Astrocyte (in vitro differentiated cells and primary cell): ENCODE results near the gene GCC1. TPM values are rescaled to one million over a fixed set of nuclear protein-coding genes. Genes with fewer than 3 reads are reported as not detected.
"Not testable (repeated sequence)": the region's sequence is repeated elsewhere in the genome, so short reads cannot be mapped to it uniquely, and the experiment has no call there.

Experiments used
- DNase-seq: peaks from one replicate; pipeline ENCODE4 v3.0.0-alpha.2; 2010; ENCODE audit warnings: low read depth
- FAIRE-seq: peaks from 2 replicates; lab custom pipeline; 2011; peaks lifted over from hg19 to GRCh38; lab: Jason Lieb, UNC
- H2AFZ ChIP-seq: 2 replicates; pipeline ENCODE4 v1.6.0; 2012; ENCODE audit warnings: low read depth, low read length, inconsistent platforms
- H3K27ac ChIP-seq: 2 replicates; pipeline ENCODE4 v1.5.1; 2011; ENCODE audit warnings: low read depth, low read length, inconsistent platforms
- H3K27me3 ChIP-seq: 2 replicates; pipeline ENCODE4 v1.6.0; 2011; ENCODE audit warnings: low read length, inconsistent platforms; ENCODE audit not compliant: insufficient read depth
- H3K36me3 ChIP-seq: 2 replicates; pipeline ENCODE4 v1.5.1; 2011; ENCODE audit warnings: low read length, inconsistent platforms; ENCODE audit not compliant: insufficient read depth
- H3K4me1 ChIP-seq: 2 replicates; pipeline ENCODE4 v1.5.1; 2011; ENCODE audit warnings: low read length, inconsistent platforms; ENCODE audit not compliant: insufficient read depth
- H3K4me2 ChIP-seq: 2 replicates; pipeline ENCODE4 v1.6.0; 2012; ENCODE audit warnings: low read length, inconsistent platforms
- H3K4me3 ChIP-seq: 2 replicates; pipeline ENCODE4 v1.5.1; 2011; ENCODE audit warnings: low read depth, mild to moderate bottlenecking, low read length, inconsistent platforms; ENCODE audit not compliant: insufficient read depth
- H3K79me2 ChIP-seq: 2 replicates; pipeline ENCODE4 v1.6.0; 2012; ENCODE audit warnings: mild to moderate bottlenecking, low read length, inconsistent platforms; ENCODE audit not compliant: insufficient read depth
- H3K9ac ChIP-seq: 2 replicates; pipeline ENCODE4 v1.6.0; 2012; ENCODE audit warnings: mild to moderate bottlenecking, low read length, inconsistent platforms
- H3K9me3 ChIP-seq: 2 replicates; pipeline ENCODE4 v1.5.1; 2012; ENCODE audit warnings: low read depth, mild to moderate bottlenecking, low read length, inconsistent platforms; ENCODE audit not compliant: insufficient read depth
- H4K20me1 ChIP-seq: 2 replicates; pipeline ENCODE4 v1.6.0; 2012; ENCODE audit warnings: low read length, inconsistent platforms; ENCODE audit not compliant: insufficient read depth
- H3K27ac Mint-ChIP-seq: one replicate; pipeline ENCODE4 v1.8.0; 2021; ENCODE audit warnings: mild to moderate bottlenecking, mixed read lengths; ENCODE audit not compliant: unreplicated experiment
- H3K27me3 Mint-ChIP-seq: one replicate; pipeline ENCODE4 v1.8.0; 2021; ENCODE audit warnings: low read depth, mixed read lengths; ENCODE audit not compliant: unreplicated experiment
- H3K36me3 Mint-ChIP-seq: one replicate; pipeline ENCODE4 v1.8.0; 2021; ENCODE audit warnings: low read depth, mixed read lengths; ENCODE audit not compliant: unreplicated experiment
- H3K4me1 Mint-ChIP-seq: one replicate; pipeline ENCODE4 v1.8.0; 2021; ENCODE audit warnings: low read depth, mixed read lengths; ENCODE audit not compliant: unreplicated experiment
- H3K4me3 Mint-ChIP-seq: one replicate; pipeline ENCODE4 v1.8.0; 2021; ENCODE audit warnings: mild to moderate bottlenecking, moderate library complexity, mixed read lengths; ENCODE audit not compliant: unreplicated experiment
- H3K9me3 Mint-ChIP-seq: one replicate; pipeline ENCODE4 v1.8.0; 2021; ENCODE audit warnings: mild to moderate bottlenecking, mixed read lengths; ENCODE audit not compliant: unreplicated experiment
- EZH2 ChIP-seq: IDR thresholded peaks from 2 replicates; pipeline ENCODE4 v1.6.1; 2012; ENCODE audit warnings: mild to moderate bottlenecking, low read length, inconsistent platforms; ENCODE audit not compliant: insufficient read depth
- total RNA-seq: library from RNA; stranded (reverse); gene quantifications from 2 replicates; pipeline ENCODE4 v1.2.1, GENCODE V29; 2021
- TF ChIP-seq, protein P1 (sequence below): IDR thresholded peaks from 2 replicates; pipeline ENCODE4 v1.5.1; 2011; ENCODE audit warnings: low read depth, mild to moderate bottlenecking, inconsistent platforms, low read length, moderate library complexity; ENCODE audit not compliant: insufficient read depth

The GCC1 gene
- total RNA-seq, 1 donor from 2014 or later: 28.8 TPM

DNA sequence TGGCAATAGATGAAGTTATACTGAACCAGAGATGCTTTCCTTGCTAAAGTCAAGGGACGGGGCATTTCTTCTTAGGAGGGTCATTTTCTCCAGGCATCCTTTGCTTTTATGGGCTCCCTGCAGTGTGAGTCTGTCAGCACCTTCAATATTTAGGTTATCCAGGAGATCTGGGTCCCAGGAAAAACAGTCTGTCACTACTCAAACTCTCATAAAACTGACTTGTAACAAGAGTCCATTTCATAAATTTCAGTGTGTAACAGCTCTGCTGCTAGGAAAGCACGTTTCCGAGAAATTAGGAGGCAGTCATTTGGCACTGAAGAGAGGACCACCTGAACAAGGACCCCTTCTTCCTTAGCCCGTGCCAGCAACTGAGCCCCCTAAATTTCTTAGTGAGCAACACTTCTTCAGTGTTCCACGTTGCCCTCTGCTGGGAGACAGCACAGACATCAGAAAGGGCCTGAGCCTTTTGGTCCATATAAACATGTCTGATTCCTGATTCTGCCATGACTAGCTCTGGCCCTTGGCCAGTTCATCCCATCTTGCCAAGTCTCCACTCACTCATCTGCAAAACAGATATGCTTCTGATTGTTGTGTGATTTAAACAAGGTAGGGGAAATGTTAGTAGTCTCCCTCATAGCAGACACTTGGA, 7.2 kb downstream of the GCC1 start:
- no peak overlapping the region for H3K4me3 Mint-ChIP-seq
- Histone ChIP-seq H3K9ac (no peak overlapping the region), H4K20me1 (peaks cover 50% of the 10 kb centered on the region), H3K4me1 (peaks cover 23% of the 10 kb centered on the region), H2AFZ (no peak overlapping the region), H3K79me2 (peaks cover 35% of the 10 kb centered on the region), H3K27me3 (no peaks in the 10 kb centered on the region), H3K36me3 (peaks cover 17% of the 10 kb centered on the region), H3K4me3 (no peak overlapping the region), H3K4me2 (no peak overlapping the region), H3K27ac (no peak overlapping the region), H3K9me3 (no peaks in the 10 kb centered on the region)
- DNase-seq (no peak), FAIRE-seq (no peak)
- H3K27me3 Mint-ChIP-seq: no peaks in the 10 kb centered on the region
- H3K9me3 Mint-ChIP-seq: peaks cover 2% of the 10 kb centered on the region
- no peak for TF ChIP-seq EZH2
- no peak overlapping the region for H3K27ac Mint-ChIP-seq
- peaks cover 24% of the 10 kb centered on the region for H3K4me1 Mint-ChIP-seq
- peaks cover 31% of the 10 kb centered on the region for H3K36me3 Mint-ChIP-seq

DNA sequence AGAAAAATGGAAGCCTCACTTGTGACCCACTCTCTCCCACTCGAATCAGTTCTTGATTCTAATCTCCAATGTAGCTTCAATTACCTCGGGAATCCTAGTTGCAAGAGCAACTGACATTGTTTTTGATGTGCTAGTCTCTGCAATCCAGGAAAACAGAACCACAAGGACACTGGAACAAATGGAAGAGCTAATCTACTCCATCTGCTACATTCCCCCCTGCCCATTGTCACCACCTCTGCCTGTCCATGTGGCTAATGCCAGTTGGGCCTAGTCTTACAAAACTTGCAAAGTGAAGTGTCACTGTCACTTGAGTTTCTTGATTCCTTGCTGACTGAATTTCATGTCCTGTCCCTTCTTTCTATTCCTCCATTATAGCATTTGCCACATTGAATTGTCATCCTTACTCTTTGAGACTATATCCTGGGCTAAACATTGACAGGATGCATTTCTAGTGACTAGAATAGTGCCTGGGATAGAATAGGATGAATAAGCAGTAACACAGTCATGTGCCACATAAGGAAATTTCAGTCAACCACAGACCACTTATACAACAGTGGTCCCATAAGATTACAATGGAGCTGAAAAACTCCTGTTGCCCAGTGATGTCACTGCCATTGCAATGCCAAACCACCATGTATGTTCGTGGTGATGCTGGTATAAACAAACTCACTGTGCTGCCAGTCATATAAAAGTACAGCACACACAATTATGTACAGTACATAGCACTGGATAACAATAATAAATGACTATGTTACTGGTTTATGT, 13.5 kb downstream of the GCC1 start:
- Histone ChIP-seq H3K9me3 (no peaks in the 10 kb centered on the region), H3K4me1 (no peaks in the 10 kb centered on the region), H4K20me1 (no peaks in the 10 kb centered on the region), H3K4me3 (no peak overlapping the region), H3K27me3 (no peaks in the 10 kb centered on the region), H3K79me2 (no peaks in the 10 kb centered on the region), H3K9ac (no peak overlapping the region), H3K36me3 (peaks cover 3% of the 10 kb centered on the region), H3K27ac (no peak overlapping the region), H3K4me2 (no peak overlapping the region), H2AFZ (no peak overlapping the region)
- H3K27ac Mint-ChIP-seq: no peak overlapping the region
- H3K4me1 Mint-ChIP-seq: no peaks in the 10 kb centered on the region
- DNase-seq (peak; percentile 25), FAIRE-seq (no peak)
- no peaks in the 10 kb centered on the region for H3K27me3 Mint-ChIP-seq
- peaks cover 1% of the 10 kb centered on the region for H3K9me3 Mint-ChIP-seq
- H3K36me3 Mint-ChIP-seq: peaks cover 17% of the 10 kb centered on the region
- H3K4me3 Mint-ChIP-seq: no peak overlapping the region
- TF ChIP-seq, protein P1, sequence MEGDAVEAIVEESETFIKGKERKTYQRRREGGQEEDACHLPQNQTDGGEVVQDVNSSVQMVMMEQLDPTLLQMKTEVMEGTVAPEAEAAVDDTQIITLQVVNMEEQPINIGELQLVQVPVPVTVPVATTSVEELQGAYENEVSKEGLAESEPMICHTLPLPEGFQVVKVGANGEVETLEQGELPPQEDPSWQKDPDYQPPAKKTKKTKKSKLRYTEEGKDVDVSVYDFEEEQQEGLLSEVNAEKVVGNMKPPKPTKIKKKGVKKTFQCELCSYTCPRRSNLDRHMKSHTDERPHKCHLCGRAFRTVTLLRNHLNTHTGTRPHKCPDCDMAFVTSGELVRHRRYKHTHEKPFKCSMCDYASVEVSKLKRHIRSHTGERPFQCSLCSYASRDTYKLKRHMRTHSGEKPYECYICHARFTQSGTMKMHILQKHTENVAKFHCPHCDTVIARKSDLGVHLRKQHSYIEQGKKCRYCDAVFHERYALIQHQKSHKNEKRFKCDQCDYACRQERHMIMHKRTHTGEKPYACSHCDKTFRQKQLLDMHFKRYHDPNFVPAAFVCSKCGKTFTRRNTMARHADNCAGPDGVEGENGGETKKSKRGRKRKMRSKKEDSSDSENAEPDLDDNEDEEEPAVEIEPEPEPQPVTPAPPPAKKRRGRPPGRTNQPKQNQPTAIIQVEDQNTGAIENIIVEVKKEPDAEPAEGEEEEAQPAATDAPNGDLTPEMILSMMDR: no peak
- no peak for TF ChIP-seq EZH2

DNA sequence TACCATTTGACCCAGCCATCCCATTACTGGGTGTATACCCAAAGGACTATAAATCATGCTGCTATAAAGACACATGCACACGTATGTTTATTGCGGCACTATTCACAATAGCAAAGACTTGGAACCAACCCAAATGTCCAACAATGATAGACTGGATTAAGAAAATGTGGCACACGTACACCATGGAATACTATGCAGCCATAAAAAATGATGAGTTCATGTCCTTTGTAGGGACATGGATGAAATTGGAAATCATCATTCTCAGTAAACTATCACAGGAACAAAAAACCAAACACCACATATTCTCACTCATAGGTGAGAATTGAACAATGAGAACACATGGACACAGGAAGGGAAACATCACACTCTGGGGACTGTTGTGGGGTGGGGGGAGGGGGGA, 17.4 kb downstream of the GCC1 start:
- H3K4me1 Mint-ChIP-seq, H3K9ac ChIP-seq, H3K4me1 ChIP-seq, H3K27ac ChIP-seq, H4K20me1 ChIP-seq, H3K4me3 ChIP-seq, FAIRE-seq, H3K27me3 Mint-ChIP-seq, H3K9me3 ChIP-seq, H3K36me3 ChIP-seq, H2AFZ ChIP-seq, H3K79me2 ChIP-seq, H3K27ac Mint-ChIP-seq, H3K4me3 Mint-ChIP-seq, DNase-seq, H3K4me2 ChIP-seq, H3K27me3 ChIP-seq: not testable (repeated sequence)
- peaks cover 11% of the 10 kb centered on the region for H3K9me3 Mint-ChIP-seq
- H3K36me3 Mint-ChIP-seq: peaks cover 18% of the 10 kb centered on the region
